Brain microvascular endothelial cell (primary cell): ENCODE measurements around the gene TMEM203.

Source experiments
- DNase-seq: peaks from one replicate; pipeline ENCODE4 v3.0.0-alpha.2; 2020
- H3K27ac ChIP-seq: fragments of 250-450 bp; sonication (Bioruptor Pico); 2 replicates; pipeline ENCODE4 v1.5.1; 2020; ENCODE audit warnings: mild to moderate bottlenecking, moderate library complexity
- H3K27me3 ChIP-seq: fragments of 250-450 bp; sonication (Bioruptor Pico); replicated peaks from 2 replicates; pipeline ENCODE4 v1.5.1; 2020; ENCODE audit warnings: mild to moderate bottlenecking
- H3K36me3 ChIP-seq: fragments of 250-450 bp; sonication (Bioruptor Pico); replicated peaks from 2 replicates; pipeline ENCODE4 v1.5.1; 2020; ENCODE audit warnings: mild to moderate bottlenecking
- H3K4me3 ChIP-seq: 2 replicates; pipeline ENCODE4 v1.5.1; 2011; ENCODE audit warnings: low read depth, mild to moderate bottlenecking, control low read depth, low read length, moderate library complexity
- in situ Hi-C: cut with HindIII; loops from 2 replicates; pipeline ENCODE4 v1.10.0; 2017; ENCODE audit warnings: low sequenced_read_pairs, low pct_ligation_motif_present
- TF ChIP-seq, protein P1 (sequence below): IDR thresholded peaks from 2 replicates; pipeline ENCODE4 v1.5.1; 2011; ENCODE audit warnings: low read depth, mild to moderate bottlenecking, moderate library complexity, low read length, control low read depth, inconsistent platforms; ENCODE audit errors: missing control alignments

The TMEM203 gene

GRCh38 chr9:137179761-137180160, 25.7 kb downstream of the TMEM203 start:
- Histone ChIP-seq H3K4me3 (no peak overlapping the region), H3K36me3 (peaks cover 50% of the 10 kb centered on the region), H3K27me3 (no peaks in the 10 kb centered on the region), H3K27ac (no peak overlapping the region)
- DNase-seq: no peak
- TF ChIP-seq, protein P1, sequence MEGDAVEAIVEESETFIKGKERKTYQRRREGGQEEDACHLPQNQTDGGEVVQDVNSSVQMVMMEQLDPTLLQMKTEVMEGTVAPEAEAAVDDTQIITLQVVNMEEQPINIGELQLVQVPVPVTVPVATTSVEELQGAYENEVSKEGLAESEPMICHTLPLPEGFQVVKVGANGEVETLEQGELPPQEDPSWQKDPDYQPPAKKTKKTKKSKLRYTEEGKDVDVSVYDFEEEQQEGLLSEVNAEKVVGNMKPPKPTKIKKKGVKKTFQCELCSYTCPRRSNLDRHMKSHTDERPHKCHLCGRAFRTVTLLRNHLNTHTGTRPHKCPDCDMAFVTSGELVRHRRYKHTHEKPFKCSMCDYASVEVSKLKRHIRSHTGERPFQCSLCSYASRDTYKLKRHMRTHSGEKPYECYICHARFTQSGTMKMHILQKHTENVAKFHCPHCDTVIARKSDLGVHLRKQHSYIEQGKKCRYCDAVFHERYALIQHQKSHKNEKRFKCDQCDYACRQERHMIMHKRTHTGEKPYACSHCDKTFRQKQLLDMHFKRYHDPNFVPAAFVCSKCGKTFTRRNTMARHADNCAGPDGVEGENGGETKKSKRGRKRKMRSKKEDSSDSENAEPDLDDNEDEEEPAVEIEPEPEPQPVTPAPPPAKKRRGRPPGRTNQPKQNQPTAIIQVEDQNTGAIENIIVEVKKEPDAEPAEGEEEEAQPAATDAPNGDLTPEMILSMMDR: no peak
- in situ Hi-C loops: no loop called here

DNA sequence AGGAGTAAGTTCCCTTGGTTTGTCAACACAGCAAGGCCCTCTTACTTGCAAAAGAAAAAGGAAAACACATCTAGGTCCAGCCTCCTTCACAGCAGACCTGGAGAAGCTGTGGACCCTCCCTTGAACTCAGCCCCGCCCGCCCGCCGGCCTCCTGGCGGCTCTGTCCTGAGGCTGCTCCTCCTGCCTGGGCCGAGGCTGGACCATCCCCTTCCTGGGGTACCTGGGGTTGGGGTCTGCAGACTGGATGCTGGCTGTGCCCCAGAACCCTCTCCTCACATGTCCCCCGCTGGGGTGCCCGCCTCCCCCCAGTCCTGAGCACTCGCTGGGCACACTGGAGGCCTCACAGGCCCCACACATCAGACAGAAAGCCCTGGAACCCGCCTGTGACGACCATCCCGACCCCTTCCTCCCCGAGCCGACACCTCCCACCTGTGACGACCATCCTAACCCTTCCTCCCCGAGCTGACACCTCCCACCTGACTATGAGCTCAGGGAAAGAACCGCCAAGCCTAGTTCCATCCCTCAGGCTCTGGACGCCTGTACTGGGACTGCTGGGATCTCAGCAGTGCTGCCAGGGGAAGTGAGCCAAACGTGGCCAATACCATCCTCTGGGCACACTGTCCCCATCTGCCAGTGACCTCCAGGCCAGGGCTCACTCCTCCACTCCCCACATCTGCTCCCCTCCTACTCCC, 26.4 kb downstream of the TMEM203 start:
- in situ Hi-C loops: no loop called here
- peaks cover 50% of the 10 kb centered on the region for H3K36me3 ChIP-seq
- no peak overlapping the region for H3K4me3 ChIP-seq
- TF ChIP-seq, protein P1: no peak
- DNase-seq: no peak
- no peak overlapping the region for H3K27ac ChIP-seq
- peaks cover under 1% of the 10 kb centered on the region for H3K27me3 ChIP-seq

GRCh38 chr9:137178201-137178938, 27.1 kb downstream of the TMEM203 start:
- TF ChIP-seq, protein P1: no peak
- Histone ChIP-seq H3K4me3 (no peak overlapping the region), H3K27ac (no peak overlapping the region), H3K36me3 (peaks cover 43% of the 10 kb centered on the region), H3K27me3 (peaks cover 5% of the 10 kb centered on the region)
- in situ Hi-C loops: no loop called here
- no peak for DNase-seq

- no peak overlapping the region for H3K27ac ChIP-seq
- peaks cover 5% of the 10 kb centered on the region for H3K27me3 ChIP-seq
- in situ Hi-C loops: no loop called here
- no peak overlapping the region for H3K4me3 ChIP-seq
- H3K36me3 ChIP-seq: peaks cover 34% of the 10 kb centered on the region
- DNase-seq: peak; percentile 29
- TF ChIP-seq, protein P1: peak; percentile 80
Observed at GRCh38 chr9:137176302-137177182, 28.9 kb downstream of the TMEM203 start.

DNA sequence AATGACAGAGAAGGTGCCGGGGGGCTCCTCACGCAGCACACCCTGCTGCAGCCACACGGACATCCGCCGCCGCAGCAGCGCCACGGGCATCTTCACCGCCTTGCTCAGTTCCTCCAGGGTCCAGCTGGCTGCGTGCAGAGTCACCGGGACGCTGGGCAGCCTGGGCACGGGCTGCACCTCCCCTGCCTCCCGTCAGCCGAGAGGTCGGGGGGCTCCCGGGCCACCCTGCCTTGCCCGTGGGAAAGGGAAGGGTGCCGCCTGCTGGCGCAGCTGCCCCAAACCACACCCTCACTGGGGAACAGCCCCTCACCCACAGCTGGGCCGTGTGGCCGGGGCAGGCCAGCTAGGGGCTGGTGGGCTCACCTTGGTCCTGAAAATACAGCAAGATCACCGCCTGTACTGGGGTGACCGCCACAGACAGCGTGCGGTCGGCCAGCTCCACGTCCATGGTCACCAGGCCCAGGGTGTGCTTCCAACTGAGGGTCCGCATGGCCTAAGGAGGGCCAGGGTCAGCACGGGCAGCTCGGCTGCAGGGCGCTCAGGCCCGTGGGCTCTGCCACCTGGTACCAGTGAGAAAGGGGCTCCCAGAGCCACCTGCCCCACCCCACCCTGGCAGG, 30.0 kb downstream of the TMEM203 start:
- Histone ChIP-seq H3K27me3 (peaks cover 16% of the 10 kb centered on the region), H3K36me3 (peaks cover 24% of the 10 kb centered on the region), H3K4me3 (no peak overlapping the region), H3K27ac (no peak overlapping the region)
- in situ Hi-C loops: no loop called here
- TF ChIP-seq, protein P1: peak; percentile 38
- no peak for DNase-seq
